H9 (cell line): ENCODE data around the gene LRRC51. TPM values are rescaled to one million over a fixed set of nuclear protein-coding genes. Genes with fewer than 3 reads are reported as not detected.

ENCODE experiments used
- DNase-seq: peaks from one replicate; pipeline ENCODE4 v3.0.0-alpha.2; 2017
- H2AFZ ChIP-seq: one replicate; pipeline ENCODE4 v1.6.1; 2013; ENCODE audit warnings: mild to moderate bottlenecking, low read length, control low read depth, moderate library complexity
- H2AK5ac ChIP-seq: 2 replicates; pipeline ENCODE4 v1.6.1; 2013; ENCODE audit warnings: low read length, control low read depth, mixed read lengths; ENCODE audit not compliant: insufficient read length
- H2BK120ac ChIP-seq: one replicate; pipeline ENCODE4 v1.6.1; 2013; ENCODE audit warnings: low read depth, mild to moderate bottlenecking, low read length, control low read depth, inconsistent platforms; ENCODE audit not compliant: poor library complexity, severe bottlenecking
- H2BK12ac ChIP-seq: 2 replicates; pipeline ENCODE4 v1.6.1; 2013; ENCODE audit warnings: low read length, control low read depth, mixed read lengths, low read depth; ENCODE audit not compliant: insufficient read length
- H2BK15ac ChIP-seq: 2 replicates; pipeline ENCODE4 v1.6.1; 2013; ENCODE audit warnings: low read depth, low read length, control low read depth
- H2BK20ac ChIP-seq: one replicate; pipeline ENCODE4 v1.6.1; 2013; ENCODE audit warnings: low read depth, mild to moderate bottlenecking, low read length, control low read depth, inconsistent platforms; ENCODE audit not compliant: poor library complexity, severe bottlenecking
- H2BK5ac ChIP-seq: 2 replicates; pipeline ENCODE4 v1.6.1; 2013; ENCODE audit warnings: low read length, control low read depth, mixed read lengths; ENCODE audit not compliant: insufficient read length
- H3K14ac ChIP-seq: 2 replicates; pipeline ENCODE4 v1.6.1; 2013; ENCODE audit warnings: low read length, control low read depth; ENCODE audit not compliant: insufficient read depth
- H3K18ac ChIP-seq: 2 replicates; pipeline ENCODE4 v1.6.1; 2013; ENCODE audit warnings: low read depth, mild to moderate bottlenecking, mixed read lengths, low read length, control low read depth; ENCODE audit not compliant: insufficient read length
- H3K23ac ChIP-seq: 2 replicates; pipeline ENCODE4 v1.6.1; 2013; ENCODE audit warnings: low read length, control low read depth, mixed read lengths, low read depth; ENCODE audit not compliant: insufficient read length
- H3K23me2 ChIP-seq: 2 replicates; pipeline ENCODE4 v1.6.1; 2013; ENCODE audit warnings: low read depth, mild to moderate bottlenecking, mixed read lengths, low read length, control low read depth; ENCODE audit not compliant: insufficient read length, poor library complexity, severe bottlenecking
- H3K27ac ChIP-seq: 2 replicates; pipeline ENCODE4 v1.5.1; 2013; ENCODE audit warnings: low read length, control low read depth, mixed read lengths, low read depth; ENCODE audit not compliant: insufficient read length
- H3K27me3 ChIP-seq: 2 replicates; pipeline ENCODE4 v1.6.1; 2013; ENCODE audit warnings: low read length, control low read depth, inconsistent platforms; ENCODE audit not compliant: insufficient read depth
- H3K4ac ChIP-seq: 2 replicates; pipeline ENCODE4 v1.6.1; 2013; ENCODE audit warnings: low read depth, mild to moderate bottlenecking, control low read depth, inconsistent platforms, low read length, moderate library complexity
- H3K4me1 ChIP-seq: 2 replicates; pipeline ENCODE4 v1.6.1; 2013; ENCODE audit warnings: low read length, control low read depth, inconsistent platforms; ENCODE audit not compliant: insufficient read depth
- H3K4me2 ChIP-seq: 2 replicates; pipeline ENCODE4 v1.6.1; 2013; ENCODE audit warnings: low read length, control low read depth, mixed read lengths; ENCODE audit not compliant: insufficient read length, insufficient read depth
- H3K56ac ChIP-seq: 2 replicates; pipeline ENCODE4 v1.6.1; 2013; ENCODE audit warnings: low read depth, mild to moderate bottlenecking, mixed read lengths, low read length, control low read depth; ENCODE audit not compliant: insufficient read length
- H3K79me1 ChIP-seq: 2 replicates; pipeline ENCODE4 v1.6.1; 2013; ENCODE audit warnings: low read depth, mild to moderate bottlenecking, moderate library complexity, low read length, control low read depth, inconsistent platforms; ENCODE audit not compliant: insufficient read depth, poor library complexity, severe bottlenecking
- H3K79me2 ChIP-seq: 2 replicates; pipeline ENCODE4 v1.6.1; 2013; ENCODE audit warnings: low read length, control low read depth, inconsistent platforms; ENCODE audit not compliant: insufficient read depth
- H3K9ac ChIP-seq: 2 replicates; pipeline ENCODE4 v1.6.1; 2013; ENCODE audit warnings: low read length, control low read depth, mixed read lengths; ENCODE audit not compliant: insufficient read length; ENCODE audit errors: extremely low read depth
- H3K9me3 ChIP-seq: one replicate; pipeline ENCODE4 v1.6.1; 2013; ENCODE audit warnings: low read depth, low read length, inconsistent platforms; ENCODE audit not compliant: control insufficient read depth
- H3T11ph ChIP-seq: one replicate; pipeline ENCODE4 v1.6.1; 2013; ENCODE audit warnings: mild to moderate bottlenecking, low read length, control low read depth, inconsistent platforms
- H4K20me1 ChIP-seq: one replicate; pipeline ENCODE4 v1.6.1; 2013; ENCODE audit not compliant: control insufficient read depth, insufficient read length, insufficient read depth
- H4K5ac ChIP-seq: 2 replicates; pipeline ENCODE4 v1.6.1; 2013; ENCODE audit warnings: low read depth, mild to moderate bottlenecking, mixed read lengths, low read length, control low read depth; ENCODE audit not compliant: insufficient read length
- H4K8ac ChIP-seq: replicated peaks from 2 replicates; pipeline ENCODE4 v1.6.1; 2013; ENCODE audit warnings: low read length, control low read depth, mixed read lengths, low read depth; ENCODE audit not compliant: insufficient read length
- H4K91ac ChIP-seq: 2 replicates; pipeline ENCODE4 v1.6.1; 2013; ENCODE audit warnings: low read depth, mild to moderate bottlenecking, moderate library complexity, mixed read lengths, low read length, control low read depth; ENCODE audit not compliant: insufficient read length
- H3K27ac Mint-ChIP-seq, 3 experiments: 2 replicates in 2 of 3; 3 replicates in 1 of 3; pipeline ENCODE4 v1.8.0; 2020 to 2021; ENCODE audit warnings: mixed read lengths in 3 of 3, mild to moderate bottlenecking in 1 of 3, moderate library complexity in 1 of 3
- H3K27me3 Mint-ChIP-seq: 2 replicates; pipeline ENCODE4 v1.8.0; 2021; ENCODE audit warnings: low read depth, mild to moderate bottlenecking, moderate library complexity, mixed read lengths
- H3K36me3 Mint-ChIP-seq, 3 experiments: 2 replicates in 2 of 3; 3 replicates in 1 of 3; pipeline ENCODE4 v1.8.0; 2020 to 2021; ENCODE audit warnings: low read depth in 3 of 3, mixed read lengths in 3 of 3; ENCODE audit not compliant: insufficient read depth in 1 of 3
- H3K4me1 Mint-ChIP-seq, 2 experiments: 2 replicates each; pipeline ENCODE4 v1.8.0; 2020; ENCODE audit warnings: mixed read lengths in 2 of 2
- H3K4me3 Mint-ChIP-seq, 2 experiments: 2 replicates in 1 of 2; 3 replicates in 1 of 2; pipeline ENCODE4 v1.8.0; 2020 to 2021; ENCODE audit warnings: mild to moderate bottlenecking in 2 of 2, mixed read lengths in 2 of 2, moderate library complexity in 1 of 2
- H3K9me3 Mint-ChIP-seq, 2 experiments: 2 replicates in 1 of 2; 3 replicates in 1 of 2; pipeline ENCODE4 v1.8.0; 2020; ENCODE audit warnings: mild to moderate bottlenecking in 2 of 2, mixed read lengths in 2 of 2, moderate library complexity in 1 of 2
- CTCF ChIP-seq: fragments of 200-600 bp; sonication (generic); conservative IDR thresholded peaks from 3 replicates; pipeline ENCODE4 v1.8.0; 2021; ENCODE audit warnings: antibody characterized with exemption, mild to moderate bottlenecking
- whole genome bisulfite sequencing: extraction: QIAGEN DNeasy Blood & Tissue Kit; methylation state at CpG from one replicate; pipeline ENCODE4 v1.1.7; 2013; ENCODE audit warnings: missing lambda C conversion rate, low lambda C conversion rate, mixed read lengths; ENCODE audit not compliant: insufficient read length; ENCODE audit errors: extremely low coverage; 5-methylcytosine and 5-hydroxymethylcytosine counted together
- total RNA-seq: library from RNA; stranded (reverse); gene quantifications from 2 replicates; pipeline ENCODE4 v1.2.1, GENCODE V29; 2021

Gene LRRC51
- total RNA-seq, 1 experiment from 2014 or later: 3.1 TPM

DNA sequence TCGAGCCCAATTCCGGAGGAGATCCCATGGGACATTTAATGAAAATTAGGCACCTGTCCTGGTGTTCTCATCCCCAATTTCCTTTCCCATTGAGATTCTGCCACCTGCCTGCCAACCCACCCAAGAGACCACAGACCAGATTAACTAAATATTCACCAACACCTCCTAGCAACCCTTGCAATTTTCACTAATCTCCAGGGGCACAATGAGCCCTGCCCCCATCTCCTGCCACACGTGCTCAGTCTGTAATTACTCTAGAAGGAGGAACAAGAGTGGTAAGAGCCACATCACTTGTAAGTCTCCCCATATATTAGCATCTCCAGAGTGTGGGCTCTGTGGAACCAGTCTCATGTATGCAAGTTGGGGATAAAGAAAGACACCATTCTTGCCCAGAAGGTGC lies 44.0 kb upstream of the LRRC51 start:
- Histone ChIP-seq H3K27ac (no peak overlapping the region), H3K4me1 (peaks cover 9% of the 10 kb centered on the region; the same call in 1 of the 2 replicates), H3K14ac (no peak overlapping the region), H3K56ac (no peak overlapping the region), H3K9me3 (no peaks in the 10 kb centered on the region), H3K9ac (no peak overlapping the region), H3K18ac (no peak overlapping the region), H3K4ac (no peak overlapping the region), H2BK20ac (no peak overlapping the region), H4K8ac (no peak overlapping the region), H3K4me2 (no peak overlapping the region), H2BK120ac (no peak overlapping the region), H2BK5ac (no peak overlapping the region), H2AFZ (no peak overlapping the region), H3K79me1 (peaks cover 10% of the 10 kb centered on the region), H4K5ac (no peak overlapping the region), H4K20me1 (no peaks in the 10 kb centered on the region), H4K91ac (no peak overlapping the region), H3K27me3 (no peaks in the 10 kb centered on the region), H2AK5ac (no peak overlapping the region), H3K23ac (no peak overlapping the region), H3K23me2 (peaks cover 8% of the 10 kb centered on the region), H3T11ph (no peak overlapping the region), H3K79me2 (peaks cover 12% of the 10 kb centered on the region; the same call in 1 of the 2 replicates), H2BK15ac (no peak overlapping the region), H2BK12ac (no peak overlapping the region)
- WGBS: no CpG with 5 or more reads among the region's 3 CpGs
- Mint-ChIP-seq H3K36me3 (peaks cover 12 to 30% (median 28%) of the 10 kb centered on the region in 3 experiments; a peak in 6 of 7 replicates), H3K4me3 (no peak overlapping the region), H3K27ac (peak overlapping the region in 2 of 3 experiments; percentile 26 to 72; a peak in 4 of 7 replicates), H3K4me1 (peaks cover 6 to 7% of the 10 kb centered on the region in 2 experiments), H3K9me3 (no peaks in the 10 kb centered on the region), H3K27me3 (no peaks in the 10 kb centered on the region)
- no peak for TF ChIP-seq CTCF
- DNase-seq: no peak
